ENCODE measurements around the gene BSG. TPM values are rescaled to one million over a fixed set of nuclear protein-coding genes. Genes with fewer than 3 reads are reported as not detected.

BSG gene
- total and polyA plus RNA-seq, 2 of the 4 experiments (the other 2 are of a cell fraction) = 130 to 698 TPM

DNA sequence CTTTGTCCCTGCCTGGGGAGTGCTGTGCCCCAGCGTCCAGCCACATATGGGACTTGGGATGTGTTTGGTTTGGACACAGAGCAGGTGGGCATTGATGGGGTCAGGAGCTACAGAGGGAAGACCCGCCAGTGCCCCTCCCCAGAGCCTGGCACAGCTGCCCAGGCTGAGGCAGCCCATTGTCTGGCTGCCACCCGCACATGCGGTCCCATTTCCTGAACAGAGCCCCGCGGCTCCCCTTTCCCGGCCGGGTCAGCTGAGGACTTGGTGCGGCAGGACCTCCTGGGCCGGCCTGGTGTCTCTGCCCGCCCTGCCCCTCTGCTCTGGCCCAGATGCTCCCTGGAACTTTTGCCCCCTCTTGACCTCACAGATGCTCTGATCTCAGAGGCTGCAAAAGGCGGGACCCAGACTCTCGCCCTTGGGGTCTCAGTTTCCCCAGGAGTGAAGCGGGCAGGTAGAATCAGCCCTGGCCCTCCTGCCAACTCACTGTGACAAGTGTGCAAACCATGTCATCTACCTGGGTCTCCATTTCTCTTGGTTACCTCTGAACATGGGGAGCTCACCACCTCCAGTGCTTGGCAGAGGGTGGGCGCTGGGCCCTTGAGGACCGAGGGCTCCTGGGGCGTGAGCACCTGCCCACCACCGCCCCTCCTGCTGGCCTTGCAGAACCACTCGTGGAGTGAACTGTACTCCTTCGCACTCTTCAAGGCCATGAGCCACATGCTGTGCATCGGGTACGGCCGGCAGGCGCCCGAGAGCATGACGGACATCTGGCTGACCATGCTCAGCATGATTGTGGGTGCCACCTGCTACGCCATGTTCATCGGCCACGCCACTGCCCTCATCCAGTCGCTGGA is 35.1 kb downstream of the BSG start:
- in situ Hi-C loops (cut with MboI; ENCODE audit: low sequenced_read_pairs) = no loop called here
- TF ChIP-seq, protein P1, sequence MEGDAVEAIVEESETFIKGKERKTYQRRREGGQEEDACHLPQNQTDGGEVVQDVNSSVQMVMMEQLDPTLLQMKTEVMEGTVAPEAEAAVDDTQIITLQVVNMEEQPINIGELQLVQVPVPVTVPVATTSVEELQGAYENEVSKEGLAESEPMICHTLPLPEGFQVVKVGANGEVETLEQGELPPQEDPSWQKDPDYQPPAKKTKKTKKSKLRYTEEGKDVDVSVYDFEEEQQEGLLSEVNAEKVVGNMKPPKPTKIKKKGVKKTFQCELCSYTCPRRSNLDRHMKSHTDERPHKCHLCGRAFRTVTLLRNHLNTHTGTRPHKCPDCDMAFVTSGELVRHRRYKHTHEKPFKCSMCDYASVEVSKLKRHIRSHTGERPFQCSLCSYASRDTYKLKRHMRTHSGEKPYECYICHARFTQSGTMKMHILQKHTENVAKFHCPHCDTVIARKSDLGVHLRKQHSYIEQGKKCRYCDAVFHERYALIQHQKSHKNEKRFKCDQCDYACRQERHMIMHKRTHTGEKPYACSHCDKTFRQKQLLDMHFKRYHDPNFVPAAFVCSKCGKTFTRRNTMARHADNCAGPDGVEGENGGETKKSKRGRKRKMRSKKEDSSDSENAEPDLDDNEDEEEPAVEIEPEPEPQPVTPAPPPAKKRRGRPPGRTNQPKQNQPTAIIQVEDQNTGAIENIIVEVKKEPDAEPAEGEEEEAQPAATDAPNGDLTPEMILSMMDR (conservative IDR thresholded peaks at IDR 0.05; ENCODE audit: low read depth, low read length) = no peak
- TF ChIP-seq, protein P2, sequence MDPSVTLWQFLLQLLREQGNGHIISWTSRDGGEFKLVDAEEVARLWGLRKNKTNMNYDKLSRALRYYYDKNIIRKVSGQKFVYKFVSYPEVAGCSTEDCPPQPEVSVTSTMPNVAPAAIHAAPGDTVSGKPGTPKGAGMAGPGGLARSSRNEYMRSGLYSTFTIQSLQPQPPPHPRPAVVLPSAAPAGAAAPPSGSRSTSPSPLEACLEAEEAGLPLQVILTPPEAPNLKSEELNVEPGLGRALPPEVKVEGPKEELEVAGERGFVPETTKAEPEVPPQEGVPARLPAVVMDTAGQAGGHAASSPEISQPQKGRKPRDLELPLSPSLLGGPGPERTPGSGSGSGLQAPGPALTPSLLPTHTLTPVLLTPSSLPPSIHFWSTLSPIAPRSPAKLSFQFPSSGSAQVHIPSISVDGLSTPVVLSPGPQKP (IDR thresholded peaks at IDR 0.05; ENCODE audit: borderline replicate concordance, low read depth, low read length) = no peak
- no peak for TF ChIP-seq MAZ (IDR thresholded peaks at IDR 0.05; ENCODE audit: borderline replicate concordance, low read depth, low read length)
- TF ChIP-seq POLR2A (IDR thresholded peaks at IDR 0.05; ENCODE audit: low read depth, low read length) = no peak
- no peak for TF ChIP-seq SMC3 (IDR thresholded peaks at IDR 0.05; ENCODE audit: low read depth, low read length)
- Histone ChIP-seq H2AFZ (replicated peaks; ENCODE audit: low read length, poor library complexity) (no peak overlapping the region), H3K9ac (ENCODE audit: low read depth, low read length) (no peak overlapping the region), H4K8ac (ENCODE audit: low read depth in 2 of 2, low read length in 2 of 2) (no peak overlapping the region), H3K27ac (ENCODE audit: insufficient read depth, low read length) (no peak overlapping the region), H3K14ac (replicated peaks; ENCODE audit: low read depth, low read length) (no peak overlapping the region), H2BK5ac (ENCODE audit: low read depth, low read length, poor library complexity, severe bottlenecking) (no peak overlapping the region), H3K4me2 (ENCODE audit: low read depth, low read length) (no peak overlapping the region), H3K27me3 (ENCODE audit: control insufficient read depth, insufficient read depth, low read length) (no peaks in the 10 kb centered on the region), H4K5ac (ENCODE audit: low read depth, low read length) (no peak overlapping the region), H2BK20ac (ENCODE audit: low read depth, low read length) (no peak overlapping the region), H3K4me1 (ENCODE audit: control insufficient read depth, insufficient read depth, low read length) (peaks cover 10% of the 10 kb centered on the region), H4K91ac (ENCODE audit: insufficient read depth, low read depth, low read length) (no peak overlapping the region), H3K79me1 (ENCODE audit: low read depth in 1 of 2, low read length in 2 of 2) (no peaks in the 10 kb centered on the region), H2BK120ac (ENCODE audit: low read depth, low read length) (no peak overlapping the region), H3K9me1 (ENCODE audit: insufficient read depth, low read length) (peaks cover 7% of the 10 kb centered on the region), H3K18ac (ENCODE audit: low read depth, low read length) (no peak overlapping the region), H3K36me3 (ENCODE audit: control insufficient read depth, insufficient read depth, low read length) (no peaks in the 10 kb centered on the region), H2BK15ac (ENCODE audit: low read depth, low read length) (no peak overlapping the region), H3K9me3 (ENCODE audit: control insufficient read depth, insufficient read depth, low read length) (no peaks in the 10 kb centered on the region), H3K4me3 (ENCODE audit: insufficient read depth, low read depth, low read length) (no peak overlapping the region), H3K23ac (ENCODE audit: low read depth, low read length) (no peak overlapping the region), H2AK5ac (ENCODE audit: low read depth, low read length) (no peak overlapping the region), H2AK9ac (replicated peaks; ENCODE audit: low read depth, low read length, poor library complexity) (no peak overlapping the region), H3K56ac (ENCODE audit: extremely low read depth, insufficient read depth, low read length) (no peak overlapping the region), H3K4ac (ENCODE audit: low read depth, low read length) (no peak overlapping the region), H4K20me1 (ENCODE audit: insufficient read depth, low read length) (peaks cover 12% of the 10 kb centered on the region)
- BruUV-seq (replicated peaks) = no TSS peak
- ATAC-seq (ENCODE audit: low read depth) = no peak
- dilution Hi-C loops (cut with HindIII; ENCODE audit: low sequenced_read_pairs, unreplicated experiment) = no loop called here
- WGBS, 2 experiments (ENCODE audit: extremely low coverage in 2 of 2, insufficient read length in 1 of 2) = 85% methylated on average over 18 of the region's 30 CpGs; no CpG with 5 or more reads in 1 of the 2 experiments
- DNase-seq = no peak
- POLR2A ChIA-PET (ENCODE audit: unreplicated experiment) = no interaction called here
- intact Hi-C loops (cut with micrococcal nuclease) = no loop called here
- CTCF ChIA-PET = no interaction called here
